ENCODE results near the gene DECR2.

Gene DECR2

GRCh38 chr16:396199-396598, 5.5 kb upstream of the DECR2 start:
- Histone ChIP-seq H3K36me3 (ENCODE audit: control insufficient read depth, insufficient read depth, low read length) (no peaks in the 10 kb centered on the region; the same call in none of the 2 replicates), H3K4me3 (replicated peaks; ENCODE audit: low read depth, low read length) (peak overlapping the region; percentile 68; the same call in 1 of the 2 replicates), H3K27me3 (replicated peaks; ENCODE audit: control insufficient read depth, insufficient read depth, low read length) (no peaks in the 10 kb centered on the region)
- no peak for DNase-seq (ENCODE audit: extremely low read depth, insufficient read length)
- TF ChIP-seq CTCF (IDR thresholded peaks at IDR 0.05; ENCODE audit: insufficient read depth, low read length, poor library complexity, severe bottlenecking): no peak

DNA sequence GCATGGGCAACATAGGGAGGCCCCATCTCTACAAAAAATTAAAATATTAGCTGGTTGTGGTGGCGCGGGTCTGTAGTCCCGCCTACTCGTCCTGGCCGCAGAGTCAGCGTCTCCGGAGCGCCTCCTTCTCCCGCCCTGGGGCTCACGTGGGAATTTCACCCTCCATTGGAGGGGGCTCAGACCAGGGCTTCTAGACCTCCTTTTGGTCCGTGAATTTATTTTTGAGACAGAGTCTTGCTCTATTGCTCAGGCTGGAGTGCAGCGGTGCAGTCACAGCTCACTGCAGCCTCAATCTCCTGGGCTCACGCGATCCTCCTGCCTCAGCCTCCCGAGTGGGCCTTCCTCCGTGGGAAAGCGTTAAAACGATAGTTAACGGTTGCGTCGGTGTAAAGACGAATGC, 5.1 kb upstream of the DECR2 start:
- no peak for DNase-seq (ENCODE audit: extremely low read depth, insufficient read length)
- TF ChIP-seq CTCF (IDR thresholded peaks at IDR 0.05; ENCODE audit: insufficient read depth, low read length, poor library complexity, severe bottlenecking): no peak
- H3K36me3 ChIP-seq (ENCODE audit: control insufficient read depth, insufficient read depth, low read length): no peaks in the 10 kb centered on the region; the same call in none of the 2 replicates
- H3K4me3 ChIP-seq (replicated peaks; ENCODE audit: low read depth, low read length): peak overlapping the region; percentile 68
- H3K27me3 ChIP-seq (replicated peaks; ENCODE audit: control insufficient read depth, insufficient read depth, low read length): no peaks in the 10 kb centered on the region

DNA sequence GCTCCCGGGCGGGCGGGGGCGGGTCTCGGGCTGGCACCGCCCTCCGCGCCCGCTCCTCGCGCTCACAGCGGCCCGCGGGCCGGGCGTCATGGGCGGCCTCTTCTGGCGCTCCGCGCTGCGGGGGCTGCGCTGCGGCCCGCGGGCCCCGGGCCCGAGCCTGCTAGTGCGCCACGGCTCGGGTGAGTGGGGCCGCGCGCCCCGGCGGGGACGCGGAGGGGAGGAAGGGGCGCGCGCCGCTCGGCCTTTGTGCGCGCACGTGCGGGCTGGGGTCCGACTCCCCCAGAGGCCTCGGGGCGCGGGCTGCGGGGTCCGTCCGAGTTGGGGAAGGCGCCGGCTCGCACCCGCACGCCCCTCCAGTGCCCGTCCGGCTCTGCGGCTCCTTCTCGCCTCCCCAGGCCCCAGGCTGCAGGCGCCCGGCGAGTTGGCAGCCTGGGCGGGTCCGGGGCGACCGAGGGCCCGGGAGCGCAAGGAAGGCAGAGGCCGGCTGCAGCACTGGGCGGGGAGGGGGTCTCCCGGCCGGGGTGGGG, 4.5 kb upstream of the DECR2 start, which contains the start of gene NME4:
TSS of gene NME4 (plus strand) at position 65 of the 527 bp plus-strand sequence. CDS start at position 89, 24 bp downstream.
- no peak for DNase-seq (ENCODE audit: extremely low read depth, insufficient read length)

DNA sequence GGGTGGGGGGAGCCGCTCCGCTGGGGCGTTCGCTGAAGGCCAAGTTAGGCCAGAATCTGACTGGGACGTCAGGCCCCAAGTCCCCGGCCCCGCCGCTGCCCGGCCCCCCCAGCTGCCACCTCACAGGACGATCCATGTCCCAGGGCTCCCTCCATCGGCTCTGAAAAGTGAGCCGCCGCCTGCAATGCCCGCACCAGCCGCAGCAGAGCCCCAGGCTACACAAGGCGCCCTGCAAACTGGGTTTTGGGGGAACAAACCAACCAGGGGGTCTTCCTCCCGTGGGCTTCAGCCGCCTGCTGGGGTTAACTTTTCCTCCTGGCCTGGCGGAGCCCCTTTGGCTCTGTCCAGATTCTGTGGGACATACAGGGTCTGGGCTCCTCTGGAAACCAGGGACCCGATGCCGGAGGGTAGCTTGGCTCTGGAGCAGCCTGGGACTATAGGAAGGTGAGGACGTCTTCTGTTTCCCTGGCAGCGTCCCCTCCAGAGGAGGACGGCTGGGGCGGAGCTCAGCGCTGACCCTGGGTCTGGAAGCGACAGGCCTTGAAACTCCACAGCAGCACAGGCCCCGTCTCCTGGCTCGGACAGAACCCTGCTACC, 3.9 kb upstream of the DECR2 start:
- DNase-seq (ENCODE audit: extremely low read depth, insufficient read length): peak; percentile 68
- H3K36me3 ChIP-seq (ENCODE audit: control insufficient read depth, insufficient read depth, low read length): no peaks in the 10 kb centered on the region; the same call in none of the 2 replicates
- peak; percentile 24 for TF ChIP-seq CTCF (IDR thresholded peaks at IDR 0.05; ENCODE audit: insufficient read depth, low read length, poor library complexity, severe bottlenecking)
- no peaks in the 10 kb centered on the region for H3K27me3 ChIP-seq (replicated peaks; ENCODE audit: control insufficient read depth, insufficient read depth, low read length)
- no peak overlapping the region for H3K4me3 ChIP-seq (replicated peaks; ENCODE audit: low read depth, low read length)

More for the DNA sequence above, 4.5 kb upstream of the DECR2 start, which contains the start of gene NME4:
- Histone ChIP-seq H3K4me3 (replicated peaks; ENCODE audit: low read depth, low read length) (peak within 1 kb of the TSS; percentile 68), H3K27me3 (replicated peaks; ENCODE audit: control insufficient read depth, insufficient read depth, low read length) (no peaks in the 10 kb centered on the region), H3K36me3 (ENCODE audit: control insufficient read depth, insufficient read depth, low read length) (no peaks in the 10 kb centered on the region; the same call in none of the 2 replicates)
- no peak for TF ChIP-seq CTCF (IDR thresholded peaks at IDR 0.05; ENCODE audit: insufficient read depth, low read length, poor library complexity, severe bottlenecking)

DNA sequence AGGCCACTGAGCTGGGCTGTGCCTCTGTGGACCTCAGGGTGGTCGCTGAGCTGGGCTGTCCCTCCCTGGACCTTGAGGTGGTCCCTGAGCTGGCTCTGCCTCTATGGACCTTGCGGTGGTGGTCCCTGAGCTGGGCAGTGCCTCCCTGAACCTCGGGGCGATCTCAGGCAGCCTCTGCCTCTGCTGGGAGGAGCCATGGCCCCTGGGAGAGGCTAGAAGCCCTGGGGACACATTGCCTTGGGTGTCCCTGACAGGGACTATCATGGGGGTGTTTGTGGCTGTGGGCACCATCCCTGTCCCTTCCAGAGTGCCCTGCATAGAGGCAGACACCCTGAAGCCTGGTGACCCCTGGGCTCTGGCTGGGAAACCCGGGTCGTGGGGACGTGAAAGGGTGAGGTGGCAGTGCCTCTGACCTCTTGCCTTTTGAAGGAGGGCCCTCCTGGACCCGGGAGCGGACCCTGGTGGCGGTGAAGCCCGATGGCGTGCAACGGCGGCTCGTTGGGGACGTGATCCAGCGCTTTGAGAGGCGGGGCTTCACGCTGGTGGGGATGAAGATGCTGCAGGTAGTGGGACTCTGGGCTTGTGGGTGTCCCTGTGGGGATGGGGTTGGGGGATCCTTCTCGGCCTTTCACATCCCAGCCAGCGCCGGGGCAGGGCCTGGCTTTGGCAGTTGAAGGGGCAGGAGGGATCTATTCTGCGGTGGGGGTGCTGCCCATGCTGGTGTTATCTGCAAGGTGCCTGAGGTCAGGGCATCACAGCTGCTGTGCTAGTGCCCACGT, 2.9 kb upstream of the DECR2 start:
- no peak overlapping the region for H3K4me3 ChIP-seq (replicated peaks; ENCODE audit: low read depth, low read length)
- no peaks in the 10 kb centered on the region; the same call in none of the 2 replicates for H3K36me3 ChIP-seq (ENCODE audit: control insufficient read depth, insufficient read depth, low read length)
- no peak for TF ChIP-seq CTCF (IDR thresholded peaks at IDR 0.05; ENCODE audit: insufficient read depth, low read length, poor library complexity, severe bottlenecking)
- H3K27me3 ChIP-seq (replicated peaks; ENCODE audit: control insufficient read depth, insufficient read depth, low read length): no peaks in the 10 kb centered on the region
- DNase-seq (ENCODE audit: extremely low read depth, insufficient read length): no peak
